Dermis blood vessel endothelial cell (primary cell): ENCODE measurements around the gene TXN. TPM values are rescaled to one million over a fixed set of nuclear protein-coding genes. Genes with fewer than 3 reads are reported as not detected.

Experiments
- DNase-seq: peaks from one replicate; pipeline ENCODE4 v3.0.0; 2010
- total RNA-seq: library from RNA; depleted of rRNA; stranded (reverse); fragments of >200 nt; gene quantifications from 2 replicates; pipeline ENCODE4 v1.2.3, GENCODE V29; 2014

Gene TXN
- total RNA-seq = 175 and 204 TPM in 2 replicates

- peak; percentile 90 for DNase-seq
Observed at GRCh38 chr9:110256380-110257096, at the start of gene TXN. Gene TXN (minus strand): TSS chr9:110256507. CDS start chr9:110256435, 72 bp downstream.

GRCh38 chr9:110303133-110303532 lies 46.8 kb upstream of the TXN start:
- no peak for DNase-seq

- no peak for DNase-seq
Observed at GRCh38 chr9:110298043-110298605, 41.8 kb upstream of the TXN start.

GRCh38 chr9:110293248-110293647 lies 36.9 kb upstream of the TXN start:
- no peak for DNase-seq

GRCh38 chr9:110291921-110292557 lies 35.7 kb upstream of the TXN start:
- DNase-seq = no peak

GRCh38 chr9:110290001-110290400 lies 33.7 kb upstream of the TXN start:
- DNase-seq = no peak

GRCh38 chr9:110288503-110288902 lies 32.2 kb upstream of the TXN start:
- no peak for DNase-seq

- no peak for DNase-seq
Observed at GRCh38 chr9:110287289-110287680, 31.0 kb upstream of the TXN start.

- no peak for DNase-seq
Observed at GRCh38 chr9:110284211-110284844, 28.0 kb upstream of the TXN start.

- no peak for DNase-seq
Observed at GRCh38 chr9:110283751-110284150, 27.4 kb upstream of the TXN start.

GRCh38 chr9:110282739-110283081 lies 26.4 kb upstream of the TXN start:
- no peak for DNase-seq

- DNase-seq = no peak
Observed at GRCh38 chr9:110282018-110282738, 25.9 kb upstream of the TXN start.

- peak; percentile 23 for DNase-seq
Observed at GRCh38 chr9:110278080-110278707, 21.9 kb upstream of the TXN start.

GRCh38 chr9:110276781-110277180 lies 20.5 kb upstream of the TXN start:
- DNase-seq = no peak

- DNase-seq = no peak
Observed at GRCh38 chr9:110270211-110270995, 14.1 kb upstream of the TXN start.

GRCh38 chr9:110266795-110267194 lies 10.5 kb upstream of the TXN start:
- DNase-seq = no peak

- no peak for DNase-seq
Observed at GRCh38 chr9:110261632-110262031, 5.3 kb upstream of the TXN start.

- DNase-seq = no peak
Observed at GRCh38 chr9:110260911-110261310, 4.6 kb upstream of the TXN start.

- DNase-seq = no peak
Observed at GRCh38 chr9:110259566-110259965, 3.3 kb upstream of the TXN start.

GRCh38 chr9:110258690-110259091 lies 2.4 kb upstream of the TXN start:
- DNase-seq = no peak

GRCh38 chr9:110257956-110258355 lies 1.6 kb upstream of the TXN start:
- no peak for DNase-seq
